HepG2 (cell line): ENCODE results near the gene RUVBL2.

Source experiments
- CREB1 ChIP-seq, 2 experiments: fragments of 450-650 bp in 1 of 2; IDR thresholded peaks; 2 replicates each; pipeline ENCODE4 v1.6.1; 2016 to 2017; ENCODE audit warnings: control low read depth in 1 of 2, mild to moderate bottlenecking in 1 of 2, missing compliant biosample characterization in 1 of 2, missing genetic modification characterization in 1 of 2
- ZBTB42 ChIP-seq: sonication (generic); formaldehyde crosslinking; IDR thresholded peaks from 2 replicates; pipeline ENCODE4 v1.5.0; 2020; ENCODE audit warnings: mild to moderate bottlenecking, missing genetic modification reagents
- ZNF556 ChIP-seq: sonication (generic); formaldehyde crosslinking; IDR thresholded peaks from 2 replicates; pipeline ENCODE4 v1.4.0; 2020; ENCODE audit warnings: mild to moderate bottlenecking, missing genetic modification reagents, borderline replicate concordance
- ZNF629 ChIP-seq: sonication (generic); formaldehyde crosslinking; conservative IDR thresholded peaks from 2 replicates; pipeline ENCODE4 v1.5.0; 2020; ENCODE audit warnings: missing genetic modification reagents
- TF ChIP-seq, protein P1 (sequence below): sonication (generic); formaldehyde crosslinking; IDR thresholded peaks from 2 replicates; pipeline ENCODE4 v1.5.1; 2020; ENCODE audit warnings: mild to moderate bottlenecking, missing genetic modification reagents, moderate library complexity

DNA sequence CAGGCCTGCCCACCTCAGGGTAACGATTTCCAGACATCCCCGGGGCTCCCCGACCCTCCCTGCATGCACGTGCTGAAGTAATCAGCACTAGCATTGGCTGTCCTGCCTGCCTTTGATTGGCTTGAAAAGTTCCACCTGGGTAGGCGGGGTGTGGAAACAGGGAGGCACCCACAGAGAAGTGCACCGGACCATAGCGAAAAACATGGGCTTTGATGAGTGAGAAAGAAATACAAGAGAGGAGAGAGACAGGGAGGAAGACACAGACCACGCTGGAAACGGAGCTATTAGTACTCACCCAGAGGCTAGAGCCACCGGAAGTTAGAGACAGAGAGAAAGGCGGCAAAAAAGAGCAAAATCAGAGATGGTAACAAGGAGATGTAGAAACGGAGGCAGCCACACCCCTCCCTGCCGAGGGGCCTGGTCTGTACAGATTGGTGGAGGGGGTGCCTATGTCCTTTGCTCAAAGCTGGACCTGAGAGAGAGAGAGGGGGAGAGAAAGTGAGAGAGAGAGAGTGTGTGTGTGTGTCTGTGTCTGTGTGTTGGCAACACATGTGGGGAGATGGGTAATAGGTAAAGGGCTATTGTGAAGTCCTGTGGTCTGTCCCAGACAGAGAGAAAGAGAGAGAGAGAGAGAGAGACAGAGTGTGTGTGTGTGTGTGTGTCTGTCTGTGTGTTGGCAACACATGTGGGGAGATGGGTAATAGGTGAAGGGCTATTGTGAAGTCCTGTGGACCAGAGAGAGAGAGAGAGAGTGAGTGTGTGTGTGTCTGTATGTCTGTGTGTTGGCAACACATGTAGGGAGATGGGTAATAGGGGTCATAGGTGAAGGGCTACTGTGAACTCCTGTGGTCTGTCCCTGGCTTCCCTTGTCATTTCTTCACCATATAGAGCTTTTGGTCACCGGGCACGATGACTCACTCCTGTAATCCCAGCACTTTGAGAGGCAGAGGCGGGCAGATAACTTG is 27.5 kb downstream of the RUVBL2 start:
- TF ChIP-seq ZBTB42 (no peak), CREB1 (IDR thresholded peaks at IDR 0.05) (0 out of 2 replicates have a peak, but pooled peaks have one; percentile 15), CREB1 (CRISPR knock-in tag; IDR thresholded peaks at IDR 0.05) (no peak), ZNF556 (CRISPR knock-in tag) (no peak), ZNF629 (no peak)
- TF ChIP-seq, protein P1, sequence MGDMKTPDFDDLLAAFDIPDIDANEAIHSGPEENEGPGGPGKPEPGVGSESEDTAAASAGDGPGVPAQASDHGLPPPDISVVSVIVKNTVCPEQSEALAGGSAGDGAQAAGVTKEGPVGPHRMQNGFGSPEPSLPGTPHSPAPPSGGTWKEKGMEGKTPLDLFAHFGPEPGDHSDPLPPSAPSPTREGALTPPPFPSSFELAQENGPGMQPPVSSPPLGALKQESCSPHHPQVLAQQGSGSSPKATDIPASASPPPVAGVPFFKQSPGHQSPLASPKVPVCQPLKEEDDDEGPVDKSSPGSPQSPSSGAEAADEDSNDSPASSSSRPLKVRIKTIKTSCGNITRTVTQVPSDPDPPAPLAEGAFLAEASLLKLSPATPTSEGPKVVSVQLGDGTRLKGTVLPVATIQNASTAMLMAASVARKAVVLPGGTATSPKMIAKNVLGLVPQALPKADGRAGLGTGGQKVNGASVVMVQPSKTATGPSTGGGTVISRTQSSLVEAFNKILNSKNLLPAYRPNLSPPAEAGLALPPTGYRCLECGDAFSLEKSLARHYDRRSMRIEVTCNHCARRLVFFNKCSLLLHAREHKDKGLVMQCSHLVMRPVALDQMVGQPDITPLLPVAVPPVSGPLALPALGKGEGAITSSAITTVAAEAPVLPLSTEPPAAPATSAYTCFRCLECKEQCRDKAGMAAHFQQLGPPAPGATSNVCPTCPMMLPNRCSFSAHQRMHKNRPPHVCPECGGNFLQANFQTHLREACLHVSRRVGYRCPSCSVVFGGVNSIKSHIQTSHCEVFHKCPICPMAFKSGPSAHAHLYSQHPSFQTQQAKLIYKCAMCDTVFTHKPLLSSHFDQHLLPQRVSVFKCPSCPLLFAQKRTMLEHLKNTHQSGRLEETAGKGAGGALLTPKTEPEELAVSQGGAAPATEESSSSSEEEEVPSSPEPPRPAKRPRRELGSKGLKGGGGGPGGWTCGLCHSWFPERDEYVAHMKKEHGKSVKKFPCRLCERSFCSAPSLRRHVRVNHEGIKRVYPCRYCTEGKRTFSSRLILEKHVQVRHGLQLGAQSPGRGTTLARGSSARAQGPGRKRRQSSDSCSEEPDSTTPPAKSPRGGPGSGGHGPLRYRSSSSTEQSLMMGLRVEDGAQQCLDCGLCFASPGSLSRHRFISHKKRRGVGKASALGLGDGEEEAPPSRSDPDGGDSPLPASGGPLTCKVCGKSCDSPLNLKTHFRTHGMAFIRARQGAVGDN (CRISPR knock-in tag) = no peak
